Suprapubic skin (tissue), 4 donors: ENCODE data around the gene KCND3. TPM values are rescaled to one million over a fixed set of nuclear protein-coding genes. Genes with fewer than 3 reads are reported as not detected.

ENCODE experiments used
- DNase-seq, 2 donors: peaks; one replicate each; pipeline ENCODE4 v3.0.0-alpha.2; 2019; ENCODE audit warnings: low spot score in 2 of 2
- H3K27ac ChIP-seq: fragments of 200-600 bp; sonication (generic); one replicate; pipeline ENCODE4 v1.5.1; 2019
- H3K27me3 ChIP-seq: fragments of 200-600 bp; sonication (generic); one replicate; pipeline ENCODE4 v1.5.1; 2019
- H3K36me3 ChIP-seq: fragments of 200-600 bp; sonication (generic); one replicate; pipeline ENCODE4 v1.5.1; 2019
- H3K4me1 ChIP-seq: fragments of 200-600 bp; sonication (generic); one replicate; pipeline ENCODE4 v1.5.1; 2019
- H3K4me3 ChIP-seq: fragments of 200-600 bp; sonication (generic); one replicate; pipeline ENCODE4 v1.5.1; 2019; ENCODE audit warnings: mild to moderate bottlenecking
- H3K9me3 ChIP-seq: fragments of 200-600 bp; sonication (generic); one replicate; pipeline ENCODE4 v1.5.1; 2019
- EP300 ChIP-seq: sonication (generic); formaldehyde crosslinking; IDR thresholded peaks from one replicate; pipeline ENCODE4 v1.6.1; 2017; ENCODE audit warnings: antibody characterized with exemption
- POLR2A ChIP-seq, 2 donors: fragments of 450-650 bp; IDR thresholded peaks; one replicate each; pipeline ENCODE4 v1.6.1; 2017; ENCODE audit warnings: antibody characterized with exemption in 2 of 2, mild to moderate bottlenecking in 2 of 2, moderate library complexity in 2 of 2
- POLR2AphosphoS5 ChIP-seq, 3 donors: sonication (generic); formaldehyde crosslinking; IDR thresholded peaks; one replicate each; pipeline ENCODE4 v1.6.1; 2017; ENCODE audit warnings: antibody characterized with exemption in 3 of 3
- WGBS: methylation state at CpG from one replicate; pipeline ENCODE4 v1.1.5; 2018; 5-methylcytosine and 5-hydroxymethylcytosine counted together
- total RNA-seq, 4 donors: library from RNA; depleted of rRNA; stranded (reverse); fragments of >200 nt; gene quantifications; one replicate each; pipeline ENCODE4 v1.1.0, GENCODE V29; 2016
- TF ChIP-seq, protein P1 (sequence below), 2 donors: fragments of 200-600 bp in 1 of 2; fragments of 450-650 bp in 1 of 2; sonication (generic) in 1 of 2; IDR thresholded peaks; one replicate each; pipeline ENCODE4 v1.5.1; 2016 to 2019; ENCODE audit warnings: antibody characterized with exemption in 2 of 2, mild to moderate bottlenecking in 1 of 2, moderate library complexity in 1 of 2

The KCND3 gene
- total RNA-seq: 10 to 100 TPM in 3 of 4 donors, 1 to 10 TPM in 1; 6.8 to 11.4 (median 10.2) TPM

DNA sequence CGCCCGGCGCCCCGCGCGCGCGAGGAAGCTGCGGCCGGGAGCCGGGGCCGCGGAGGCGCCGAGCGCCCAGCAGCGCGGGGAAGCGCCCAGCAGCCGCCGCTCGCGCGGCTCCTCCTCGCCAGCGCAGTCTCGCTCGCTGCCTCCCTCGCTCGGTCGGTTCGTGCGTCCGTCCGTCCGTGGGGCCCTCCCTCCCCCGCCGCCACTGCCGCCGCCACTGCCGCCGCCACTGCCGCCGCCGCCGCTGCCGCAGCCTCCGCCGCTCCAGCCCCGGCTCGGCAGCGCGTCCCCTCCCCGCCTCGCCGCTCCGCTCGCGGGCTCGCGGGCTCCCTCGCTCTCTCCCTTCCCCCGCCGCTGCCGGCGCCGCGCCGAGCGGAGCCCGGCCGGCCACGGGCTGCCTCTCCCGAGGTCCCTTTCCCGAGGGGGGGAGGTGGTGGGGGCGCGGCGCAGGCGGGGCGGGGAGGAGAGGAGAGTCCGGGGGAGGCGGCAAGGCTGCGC is at the start of gene KCND3:
TSS of gene KCND3 (minus strand) at position 138 of the 495 bp plus-strand sequence.
- Histone ChIP-seq H3K4me1 (peaks cover 32% of the 10 kb centered on the region), H3K4me3 (peak within 1 kb of the TSS; percentile 80), H3K27ac (peak within 1 kb of the TSS; percentile 34), H3K9me3 (no peaks in the 10 kb centered on the region), H3K36me3 (no peaks in the 10 kb centered on the region), H3K27me3 (peaks cover 6% of the 10 kb centered on the region)
- no CpG with 5 or more reads among the region's 83 CpGs for WGBS
- no peak for DNase-seq
- TF ChIP-seq EP300 (no peak), POLR2A (IDR thresholded peaks at IDR 0.05) (no peak), POLR2AphosphoS5 (IDR thresholded peaks at IDR 0.05) (no peak)
- TF ChIP-seq, protein P1, sequence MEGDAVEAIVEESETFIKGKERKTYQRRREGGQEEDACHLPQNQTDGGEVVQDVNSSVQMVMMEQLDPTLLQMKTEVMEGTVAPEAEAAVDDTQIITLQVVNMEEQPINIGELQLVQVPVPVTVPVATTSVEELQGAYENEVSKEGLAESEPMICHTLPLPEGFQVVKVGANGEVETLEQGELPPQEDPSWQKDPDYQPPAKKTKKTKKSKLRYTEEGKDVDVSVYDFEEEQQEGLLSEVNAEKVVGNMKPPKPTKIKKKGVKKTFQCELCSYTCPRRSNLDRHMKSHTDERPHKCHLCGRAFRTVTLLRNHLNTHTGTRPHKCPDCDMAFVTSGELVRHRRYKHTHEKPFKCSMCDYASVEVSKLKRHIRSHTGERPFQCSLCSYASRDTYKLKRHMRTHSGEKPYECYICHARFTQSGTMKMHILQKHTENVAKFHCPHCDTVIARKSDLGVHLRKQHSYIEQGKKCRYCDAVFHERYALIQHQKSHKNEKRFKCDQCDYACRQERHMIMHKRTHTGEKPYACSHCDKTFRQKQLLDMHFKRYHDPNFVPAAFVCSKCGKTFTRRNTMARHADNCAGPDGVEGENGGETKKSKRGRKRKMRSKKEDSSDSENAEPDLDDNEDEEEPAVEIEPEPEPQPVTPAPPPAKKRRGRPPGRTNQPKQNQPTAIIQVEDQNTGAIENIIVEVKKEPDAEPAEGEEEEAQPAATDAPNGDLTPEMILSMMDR (IDR thresholded peaks at IDR 0.05): no peak

DNA sequence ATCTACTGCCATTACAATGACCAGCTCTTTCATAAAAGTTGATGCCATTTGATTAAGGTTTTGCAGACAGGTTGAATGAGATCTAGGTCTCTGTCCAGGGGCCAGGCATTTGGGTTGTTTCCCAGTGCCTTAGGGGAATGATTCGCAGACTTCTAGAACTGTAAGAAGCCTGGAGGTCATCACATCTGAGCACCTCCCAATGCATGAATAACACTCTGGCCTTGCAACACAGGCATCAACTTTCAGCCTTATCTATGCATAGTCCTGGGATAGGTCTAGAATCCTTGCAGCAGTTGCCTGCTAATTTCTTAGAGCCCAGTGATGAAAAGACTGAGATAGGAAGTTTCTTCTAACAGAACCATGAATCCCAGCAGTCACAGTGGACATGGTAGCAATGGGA is 44.8 kb upstream of the KCND3 start:
- Histone ChIP-seq H3K4me3 (no peak overlapping the region), H3K27ac (no peak overlapping the region), H3K4me1 (no peaks in the 10 kb centered on the region), H3K9me3 (no peaks in the 10 kb centered on the region), H3K36me3 (no peaks in the 10 kb centered on the region), H3K27me3 (no peaks in the 10 kb centered on the region)
- no peak for DNase-seq
- WGBS: no CpG with 5 or more reads among the region's 1 CpG
- TF ChIP-seq, protein P1 (IDR thresholded peaks at IDR 0.05): no peak
- TF ChIP-seq POLR2A (IDR thresholded peaks at IDR 0.05) (no peak), POLR2AphosphoS5 (IDR thresholded peaks at IDR 0.05) (no peak), EP300 (no peak)

DNA sequence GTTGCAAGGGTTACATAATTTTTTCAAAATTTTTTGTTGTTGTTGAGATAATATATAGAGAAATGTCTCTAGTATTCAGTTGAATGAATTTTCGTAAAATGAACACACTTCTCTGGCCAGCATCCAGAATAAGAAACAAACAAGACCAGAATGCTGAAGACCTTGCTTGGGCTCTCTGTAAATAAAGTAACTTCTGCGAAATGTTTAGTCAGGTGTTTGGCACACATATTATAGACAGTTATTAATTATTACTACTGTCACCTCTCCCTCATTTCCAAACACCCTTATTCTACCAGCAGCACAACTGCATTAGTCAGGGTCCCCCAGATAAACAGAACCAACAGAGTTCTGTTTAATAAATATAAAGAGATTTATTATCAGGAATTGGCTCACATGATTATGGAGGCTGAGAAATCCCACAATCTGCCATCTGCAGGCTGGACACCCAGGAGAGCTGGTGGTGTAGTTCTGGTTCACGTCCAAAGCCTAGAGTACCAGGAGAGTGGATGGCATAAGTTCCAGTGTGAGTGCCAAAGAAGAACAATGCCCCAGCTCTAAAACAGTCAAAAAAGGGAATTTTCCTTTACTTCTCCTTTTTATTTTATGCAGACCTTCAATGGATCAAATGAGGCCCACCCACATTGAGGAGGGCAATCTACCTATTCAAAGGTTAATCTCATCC is 44.1 kb upstream of the KCND3 start:
- no peak for DNase-seq
- Histone ChIP-seq H3K4me3 (no peak overlapping the region), H3K9me3 (no peaks in the 10 kb centered on the region), H3K4me1 (no peaks in the 10 kb centered on the region), H3K27ac (no peak overlapping the region), H3K27me3 (no peaks in the 10 kb centered on the region), H3K36me3 (no peaks in the 10 kb centered on the region)
- WGBS: 71% methylated on average over 3 of the region's 3 CpGs
- TF ChIP-seq EP300 (no peak), POLR2A (IDR thresholded peaks at IDR 0.05) (no peak), POLR2AphosphoS5 (IDR thresholded peaks at IDR 0.05) (no peak)
- TF ChIP-seq, protein P1 (IDR thresholded peaks at IDR 0.05): no peak

DNA sequence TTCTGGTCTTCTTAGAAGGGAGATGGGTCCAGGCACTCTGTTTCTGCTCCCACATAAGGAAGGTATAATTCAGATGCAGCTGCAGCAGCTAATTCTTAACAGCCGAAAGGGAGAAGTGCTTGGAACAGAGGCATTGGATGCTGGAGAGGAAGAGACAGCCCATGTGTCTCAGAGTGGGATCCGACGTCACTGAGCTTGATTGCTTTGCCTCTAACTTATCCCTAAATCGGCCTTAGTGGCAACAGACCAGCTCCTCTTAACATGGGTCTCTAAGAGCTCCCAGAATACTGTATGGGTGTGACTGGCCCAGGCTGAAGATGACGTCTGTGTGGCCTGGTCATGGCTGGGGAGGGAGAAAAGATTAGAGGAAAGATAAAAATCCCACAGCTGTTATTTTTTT is 40.7 kb upstream of the KCND3 start:
- TF ChIP-seq EP300: no peak
- TF ChIP-seq, protein P1 (IDR thresholded peaks at IDR 0.05): no peak
- TF ChIP-seq POLR2A (IDR thresholded peaks at IDR 0.05): no peak
- TF ChIP-seq POLR2AphosphoS5 (IDR thresholded peaks at IDR 0.05): no peak
- WGBS: 55% methylated on average over 5 of the region's 5 CpGs
- Histone ChIP-seq H3K4me1 (no peaks in the 10 kb centered on the region), H3K27ac (no peak overlapping the region), H3K9me3 (no peaks in the 10 kb centered on the region), H3K4me3 (no peak overlapping the region), H3K36me3 (no peaks in the 10 kb centered on the region), H3K27me3 (peaks cover 4% of the 10 kb centered on the region)
- DNase-seq: no peak

DNA sequence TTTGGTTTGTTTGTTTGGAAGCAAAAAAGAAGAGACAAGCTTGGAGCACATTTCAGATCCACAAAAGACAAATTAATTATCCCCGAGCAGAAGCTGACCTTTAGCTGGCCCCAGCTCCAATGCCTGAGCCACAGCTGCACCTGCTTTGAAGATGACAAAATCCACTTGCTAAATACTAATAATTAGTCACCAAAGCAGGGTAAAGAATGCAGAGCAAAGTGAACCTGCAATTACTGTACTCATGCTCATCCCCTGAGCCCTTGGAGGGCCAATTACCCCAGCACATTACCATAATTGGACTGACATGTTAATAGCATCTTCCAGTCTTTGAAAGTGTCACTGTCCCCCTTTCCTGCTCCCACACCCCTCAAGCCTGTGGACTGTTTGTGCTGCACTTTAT is 38.2 kb upstream of the KCND3 start:
- no peak for DNase-seq
- H3K9me3 ChIP-seq: no peaks in the 10 kb centered on the region
- H3K27ac ChIP-seq: no peak overlapping the region
- peaks cover 4% of the 10 kb centered on the region for H3K27me3 ChIP-seq
- H3K36me3 ChIP-seq: no peaks in the 10 kb centered on the region
- WGBS: 59% methylated on average over 1 of the region's 1 CpG
- TF ChIP-seq POLR2AphosphoS5 (IDR thresholded peaks at IDR 0.05): no peak
- TF ChIP-seq, protein P1 (IDR thresholded peaks at IDR 0.05): no peak
- TF ChIP-seq EP300: no peak
- no peak for TF ChIP-seq POLR2A (IDR thresholded peaks at IDR 0.05)
- no peaks in the 10 kb centered on the region for H3K4me1 ChIP-seq
- no peak overlapping the region for H3K4me3 ChIP-seq
